HCT116 (cell line): ENCODE measurements around the gene DENND5B. TPM values are rescaled to one million over a fixed set of nuclear protein-coding genes. Genes with fewer than 3 reads are reported as not detected.
A peak's percentile ranks its signal among the peaks of the same experiment; 100 is the strongest.

Source experiments
- ATAC-seq: fragments of 200-7000 bp; cut with Tn5 transposase; 2 replicates; pipeline ENCODE4 v1.9.1; 2020; ENCODE audit warnings: mild to moderate bottlenecking, moderate library complexity
- BruUV-seq: library from RNA; stranded (reverse); fragments of 400-500 nt; replicated peaks from 2 replicates; lab custom pipeline; 2021; lab: Mats Ljungman, UMichigan
- CTCF ChIA-PET: fragments of 300-600 bp; sonication (Branson Sonifier 250); formaldehyde crosslinking; loops from one replicate; lab custom pipeline; 2021; ENCODE audit warnings: antibody characterized with exemption; lab: Charles Lee
- POLR2A ChIA-PET: fragments of 300-600, 350-600 bp; sonication (Branson Sonifier 250); formaldehyde crosslinking; loops from one replicate; lab custom pipeline; 2021; ENCODE audit warnings: antibody characterized with exemption; lab: Charles Lee
- RAD21 ChIA-PET, 2 experiments: fragments of 300-600 bp; sonication (Branson Sonifier 250); formaldehyde crosslinking; loops; one replicate each; lab custom pipeline; 2023; ENCODE audit warnings: low total read pairs in 2 of 2; ENCODE audit not compliant: uncharacterized antibody in 2 of 2, unreplicated experiment in 2 of 2, low non-redundant PET in 1 of 2; lab: Charles Lee
- DNase-seq: peaks from one replicate; pipeline ENCODE4 v3.0.0-alpha.2; 2010; ENCODE audit warnings: low read depth, low spot score
- H2AFZ ChIP-seq: fragments of 200-600 bp; shearing (Covaris generic), sonication (generic); 2 replicates; pipeline ENCODE4 v1.6.1; 2017; ENCODE audit warnings: low read depth, mixed run types, mixed read lengths, antibody characterized with exemption, low read length; ENCODE audit not compliant: poor library complexity, severe bottlenecking
- H3K27ac ChIP-seq: 2 replicates; pipeline ENCODE4 v1.5.1; 2012; ENCODE audit warnings: low read depth, low read length
- H3K27me3 ChIP-seq: fragments of 200-600 bp; sonication (generic); 2 replicates; pipeline ENCODE4 v1.6.1; 2016; ENCODE audit warnings: mixed run types, low read length, mixed read lengths; ENCODE audit not compliant: insufficient read depth
- H3K36me3 ChIP-seq, 2 experiments: fragments of 200-500 bp in 1 of 2; fragments of 200-600 bp in 1 of 2; sonication (Bioruptor generic) in 1 of 2; sonication (generic) in 1 of 2; 2 replicates each; pipeline versions ENCODE4 v1.5.1 to v1.6.1; 2014 to 2016; ENCODE audit warnings: low read length in 2 of 2, inconsistent platforms in 1 of 2, mixed read lengths in 1 of 2, mixed run types in 1 of 2; ENCODE audit not compliant: insufficient read depth in 2 of 2, control insufficient read depth in 1 of 2
- H3K4me1 ChIP-seq, 2 experiments: fragments of 200-600 bp in 1 of 2; sonication (generic) in 1 of 2; 2 replicates each; pipeline versions ENCODE4 v1.5.1 to v1.6.1; 2012 to 2017; ENCODE audit warnings: low read length in 2 of 2, inconsistent platforms in 1 of 2, mild to moderate bottlenecking in 1 of 2, mixed read lengths in 1 of 2, mixed run types in 1 of 2, moderate library complexity in 1 of 2; ENCODE audit not compliant: insufficient read depth in 2 of 2, control insufficient read depth in 1 of 2
- H3K4me2 ChIP-seq: fragments of 200-600 bp; sonication (generic); 2 replicates; pipeline ENCODE4 v1.6.1; 2017; ENCODE audit warnings: mixed run types, low read length, mixed read lengths
- H3K4me3 ChIP-seq, 2 experiments: fragments of 200-600 bp in 1 of 2; sonication (generic) in 1 of 2; replicated peaks in 1 of 2; 2 replicates each; pipeline ENCODE4 v1.5.1; 2011 to 2016; ENCODE audit warnings: low read length in 2 of 2, control low read depth in 1 of 2, low read depth in 1 of 2, mild to moderate bottlenecking in 1 of 2, mixed read lengths in 1 of 2, mixed run types in 1 of 2
- H3K79me2 ChIP-seq: fragments of 200-600 bp; sonication (generic); 2 replicates; pipeline ENCODE4 v1.6.1; 2017; ENCODE audit warnings: mild to moderate bottlenecking, mixed run types, low read length, moderate library complexity, mixed read lengths; ENCODE audit not compliant: insufficient read depth
- H3K9ac ChIP-seq: fragments of 200-600 bp; sonication (generic); 2 replicates; pipeline ENCODE4 v1.6.1; 2016; ENCODE audit warnings: low read length, mixed read lengths
- H3K9me2 ChIP-seq: fragments of 200-600 bp; sonication (generic), shearing (Covaris generic); 2 replicates; pipeline ENCODE4 v1.6.1; 2017; ENCODE audit warnings: mixed run types, mild to moderate bottlenecking, moderate library complexity; ENCODE audit not compliant: insufficient read depth
- H3K9me3 ChIP-seq, 2 experiments: fragments of 200-500 bp in 1 of 2; fragments of 200-600 bp in 1 of 2; sonication (Bioruptor generic) in 1 of 2; sonication (generic) in 1 of 2; 2 replicates each; pipeline ENCODE4 v1.6.1; 2014 to 2017; ENCODE audit warnings: low read length in 2 of 2, mixed read lengths in 2 of 2, inconsistent platforms in 1 of 2, low read depth in 1 of 2, mild to moderate bottlenecking in 1 of 2, mixed run types in 1 of 2, moderate library complexity in 1 of 2; ENCODE audit not compliant: control insufficient read depth in 1 of 2, insufficient read depth in 1 of 2
- H4K20me1 ChIP-seq: fragments of 200-600 bp; sonication (generic), shearing (Covaris generic); 2 replicates; pipeline ENCODE4 v1.6.1; 2017; ENCODE audit warnings: mixed run types, mild to moderate bottlenecking, moderate library complexity; ENCODE audit not compliant: insufficient read depth
- CBX3 ChIP-seq: IDR thresholded peaks from 2 replicates; pipeline ENCODE4 v1.6.1; 2012; ENCODE audit warnings: low read depth
- CEBPB ChIP-seq: IDR thresholded peaks from 2 replicates; pipeline ENCODE4 v1.6.1; 2012; ENCODE audit warnings: low read depth
- EGR1 ChIP-seq: IDR thresholded peaks from 2 replicates; pipeline ENCODE4 v1.6.1; 2012; ENCODE audit warnings: low read depth
- FOSL1 ChIP-seq: IDR thresholded peaks from 2 replicates; pipeline ENCODE4 v1.6.1; 2012; ENCODE audit warnings: low read depth
- RAD21 ChIP-seq: IDR thresholded peaks from 2 replicates; pipeline ENCODE4 v1.6.1; 2012; ENCODE audit warnings: low read depth, mild to moderate bottlenecking
- REST ChIP-seq: IDR thresholded peaks from 2 replicates; pipeline ENCODE4 v1.6.1; 2012; ENCODE audit warnings: low read depth
- SP1 ChIP-seq: IDR thresholded peaks from 2 replicates; pipeline ENCODE4 v1.6.1; 2012; ENCODE audit warnings: low read depth
- SRF ChIP-seq: IDR thresholded peaks from 2 replicates; pipeline ENCODE4 v1.6.1; 2012; ENCODE audit warnings: low read depth
- TCF7L2 ChIP-seq: IDR thresholded peaks from 2 replicates; pipeline ENCODE4 v1.7.0; 2011; ENCODE audit warnings: borderline replicate concordance, inconsistent platforms; ENCODE audit not compliant: insufficient read depth, insufficient read length; ENCODE audit errors: extremely low read depth
- ZBTB33 ChIP-seq: IDR thresholded peaks from 2 replicates; pipeline ENCODE4 v1.6.1; 2011; ENCODE audit warnings: mild to moderate bottlenecking, low read length, moderate library complexity; ENCODE audit not compliant: insufficient replicate concordance; ENCODE audit errors: extremely low read depth
- ZNF274 ChIP-seq: fragments of 200-500 bp; sonication (Bioruptor generic); IDR thresholded peaks from 2 replicates; pipeline ENCODE4 v1.6.1; 2014; ENCODE audit warnings: mild to moderate bottlenecking, low read depth, low read length, inconsistent platforms
- intact Hi-C: fragments of 100-400 bp; cut with micrococcal nuclease; formaldehyde crosslinking; loops from 2 replicates; pipeline ENCODE4 v1.10.0; 2022
- total RNA-seq: library from RNA; stranded (reverse); gene quantifications from one replicate; pipeline ENCODE4 v1.2.1, GENCODE V29; 2021; ENCODE audit not compliant: unreplicated experiment

The DENND5B gene
- total RNA-seq, 1 experiment from 2014 or later: 19.2 TPM

GRCh38 chr12:31524791-31525495 is 66.0 kb downstream of the DENND5B start (continued):
- TF ChIP-seq TCF7L2 (no peak), FOSL1 (0 out of 2 replicates have a peak, but pooled peaks have one; percentile 22), RAD21 (no peak), SP1 (no peak)

GRCh38 chr12:31523306-31523705 is 67.6 kb downstream of the DENND5B start:
- peaks cover 17% of the 10 kb centered on the region for H3K79me2 ChIP-seq
- no peak overlapping the region for H3K4me3 ChIP-seq
- no peaks in the 10 kb centered on the region for H3K36me3 ChIP-seq
- CTCF ChIA-PET: no interaction called here
- no peak overlapping the region for H3K9ac ChIP-seq
- RAD21 ChIA-PET: interaction anchor here in 1 of 2 experiments (0.7 kb wide), 1 partner anchor 61 kb away, joined by 4 read pairs; no protein-coding TSS in a partner anchor
- no peaks in the 10 kb centered on the region for H3K9me3 ChIP-seq
- no TSS peak for BruUV-seq
- DNase-seq (no peak), ATAC-seq (no peak)
- H4K20me1 ChIP-seq: no peaks in the 10 kb centered on the region
- intact Hi-C loops: no loop called here
- H3K4me1 ChIP-seq: peaks cover 49 to 77% of the 10 kb centered on the region in 2 experiments
- no peaks in the 10 kb centered on the region for H3K9me2 ChIP-seq
- H3K27ac ChIP-seq: no peak overlapping the region
- H3K4me2 ChIP-seq: no peak overlapping the region
- POLR2A ChIA-PET: no interaction called here
- no peak for TF ChIP-seq CBX3
- TF ChIP-seq SRF: no peak
- TF ChIP-seq TCF7L2: no peak
- TF ChIP-seq EGR1: no peak
- TF ChIP-seq SP1: no peak
- no peak for TF ChIP-seq CEBPB
- no peak for TF ChIP-seq REST
- no peak for TF ChIP-seq ZBTB33
- no peak for TF ChIP-seq ZNF274
- H3K27me3 ChIP-seq: no peaks in the 10 kb centered on the region
- no peak overlapping the region for H2AFZ ChIP-seq
